Amniotic stem cell (primary cell): ENCODE results near the gene RLBP1.

Source experiments
- DNase-seq: peaks from one replicate; lab custom pipeline; 2025; lab: John Stamatoyannopoulos, UW

Gene RLBP1

DNA sequence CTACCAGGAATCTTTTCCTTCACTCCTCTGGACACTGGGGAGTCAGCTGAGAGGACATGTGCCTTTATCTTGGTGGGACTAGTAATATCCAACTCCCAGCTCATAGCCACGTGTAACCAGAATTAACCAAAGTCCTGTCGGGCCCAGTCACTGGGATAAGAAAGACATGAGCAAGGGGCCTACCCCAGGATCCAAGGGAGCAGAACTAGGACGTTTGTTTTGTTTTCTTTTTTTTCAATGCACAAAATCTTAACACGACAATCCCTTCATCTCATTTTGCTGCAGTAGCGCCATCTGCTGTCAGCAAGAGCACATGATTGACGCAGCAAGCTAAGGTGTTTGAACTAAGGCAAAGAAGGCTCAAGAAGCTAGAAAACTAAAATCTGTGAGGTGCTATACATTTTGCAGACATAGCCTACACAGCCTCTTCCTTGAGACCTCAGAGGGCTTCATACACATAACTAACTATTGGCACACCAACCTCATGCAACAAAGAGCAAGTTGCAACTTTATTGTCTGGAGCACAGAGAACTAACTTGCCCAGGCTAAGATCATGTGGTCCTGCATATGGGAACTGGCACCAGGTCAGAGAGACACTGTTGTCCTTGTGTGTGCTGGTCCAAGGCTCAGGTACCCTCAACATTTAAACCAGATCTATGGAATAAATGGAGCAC lies 43.6 kb downstream of the RLBP1 start:
- peak; percentile 49 for DNase-seq

DNA sequence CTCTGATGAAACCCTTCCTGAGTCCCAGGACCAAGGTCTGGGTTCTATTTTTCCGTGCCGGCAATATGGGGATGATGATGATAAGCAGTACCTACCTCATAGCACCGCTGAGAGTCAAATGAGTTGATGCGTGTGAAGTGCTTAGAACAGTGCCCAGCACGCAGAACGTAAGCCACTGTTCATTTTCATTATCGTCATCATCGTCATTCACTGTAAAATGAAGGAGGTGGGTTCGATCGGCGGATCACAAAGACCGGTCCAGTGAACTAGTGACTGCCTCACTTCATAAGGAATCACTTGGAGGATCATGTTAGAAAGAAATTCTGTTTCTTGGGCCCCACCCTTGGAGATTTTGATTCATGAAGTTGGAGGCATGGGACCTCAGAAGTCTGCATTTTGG lies 44.3 kb downstream of the RLBP1 start:
- DNase-seq: no peak

GRCh38 chr15:89175617-89176191 lies 45.7 kb downstream of the RLBP1 start:
- DNase-seq: no peak

- no peak for DNase-seq
These were observed 46.9 kb downstream of the RLBP1 start for GRCh38 chr15:89174476-89174875.

- no peak for DNase-seq
These were observed 48.5 kb downstream of the RLBP1 start for GRCh38 chr15:89172921-89173320.

- DNase-seq: no peak
These were observed 50.0 kb downstream of the RLBP1 start for GRCh38 chr15:89171136-89172072.

GRCh38 chr15:89170364-89170763 lies 51.0 kb downstream of the RLBP1 start:
- DNase-seq: no peak

- no peak for DNase-seq
These were observed 53.0 kb downstream of the RLBP1 start for GRCh38 chr15:89168316-89168833.

DNA sequence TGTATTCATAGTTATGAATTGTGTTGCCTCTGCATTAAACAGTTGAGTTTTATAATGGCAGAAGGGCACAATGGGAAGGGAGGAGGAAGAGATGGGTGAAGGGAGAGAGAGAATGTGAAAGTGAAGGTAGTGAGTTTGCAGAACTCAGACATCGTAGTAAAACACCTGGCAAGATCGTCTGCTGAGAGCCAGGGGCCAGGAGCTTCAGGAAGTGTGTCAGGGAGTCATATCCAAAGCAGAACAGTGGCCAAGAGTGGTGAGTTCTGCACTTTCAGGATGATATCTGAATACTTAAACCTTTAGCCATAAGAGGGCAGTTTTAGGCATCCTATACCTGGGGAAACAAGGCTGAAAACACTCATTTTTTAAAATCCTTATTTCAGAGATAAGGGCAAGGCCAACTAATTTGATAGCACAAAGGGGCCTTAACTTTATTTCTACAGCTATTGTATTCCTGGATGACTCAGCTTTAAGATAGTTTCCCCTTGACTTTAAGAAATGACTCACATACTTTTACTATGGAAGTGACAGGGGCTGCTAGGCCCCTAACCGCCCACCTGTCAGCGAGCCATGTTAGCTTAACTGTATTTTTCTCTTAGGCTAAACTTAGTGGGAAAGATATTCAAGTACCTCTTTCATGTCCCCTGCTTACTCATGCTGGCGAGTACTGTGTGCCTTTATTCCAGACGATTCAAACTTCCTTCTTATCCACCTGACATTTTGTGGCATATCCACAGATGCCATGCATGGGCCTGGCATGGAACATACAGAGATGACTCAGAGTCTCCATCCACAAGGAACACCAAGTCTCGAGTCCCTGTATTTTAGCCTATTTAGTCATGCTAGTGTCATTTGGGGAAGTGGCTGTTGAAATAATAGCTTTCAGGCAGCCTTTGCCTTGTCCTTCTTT lies 53.9 kb downstream of the RLBP1 start:
- DNase-seq: no peak

DNA sequence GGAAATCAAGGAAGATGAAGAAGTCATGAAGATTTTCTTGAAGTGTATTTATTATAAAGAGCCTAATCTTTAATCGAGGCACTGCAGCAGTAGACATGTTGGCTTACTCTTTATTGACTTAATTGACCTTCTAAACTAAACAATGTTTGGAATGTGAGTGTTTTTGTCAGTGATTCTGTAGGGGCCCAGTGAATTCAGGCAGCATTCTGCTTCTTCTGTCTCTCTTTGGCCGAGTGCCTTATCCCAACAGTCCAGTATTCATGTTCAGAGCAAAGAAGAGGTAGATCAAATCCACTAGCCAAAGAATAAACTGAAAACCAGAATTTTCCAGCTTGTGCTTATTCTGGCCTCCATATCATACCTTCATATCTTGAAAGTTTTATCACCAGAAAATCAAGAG lies 55.7 kb downstream of the RLBP1 start:
- no peak for DNase-seq

DNA sequence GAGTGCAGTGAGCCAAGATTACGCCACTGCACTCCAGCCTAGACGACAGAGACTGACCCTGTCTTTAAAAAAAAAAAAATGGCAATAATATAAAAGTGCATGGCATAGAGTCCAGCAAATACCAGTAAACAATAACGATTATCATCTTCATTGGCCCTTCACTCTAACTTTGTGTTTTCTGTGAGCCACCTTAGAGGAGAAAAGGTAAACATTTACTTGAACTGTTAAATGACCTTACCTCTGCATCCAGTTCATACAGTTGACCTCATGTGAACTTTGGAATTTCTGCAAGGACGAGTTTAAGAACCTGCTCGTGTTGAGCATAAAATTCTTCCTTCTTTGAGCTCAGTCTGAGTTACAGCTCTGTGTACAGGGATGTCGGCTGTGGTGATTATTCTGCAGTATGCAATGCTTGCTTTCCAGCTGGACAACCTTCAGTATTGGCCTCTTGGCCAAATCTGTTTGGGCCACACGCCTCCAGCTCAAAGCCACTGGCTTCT lies 56.6 kb downstream of the RLBP1 start:
- no peak for DNase-seq

- no peak for DNase-seq
These were observed 57.9 kb downstream of the RLBP1 start for GRCh38 chr15:89163271-89164055.

DNA sequence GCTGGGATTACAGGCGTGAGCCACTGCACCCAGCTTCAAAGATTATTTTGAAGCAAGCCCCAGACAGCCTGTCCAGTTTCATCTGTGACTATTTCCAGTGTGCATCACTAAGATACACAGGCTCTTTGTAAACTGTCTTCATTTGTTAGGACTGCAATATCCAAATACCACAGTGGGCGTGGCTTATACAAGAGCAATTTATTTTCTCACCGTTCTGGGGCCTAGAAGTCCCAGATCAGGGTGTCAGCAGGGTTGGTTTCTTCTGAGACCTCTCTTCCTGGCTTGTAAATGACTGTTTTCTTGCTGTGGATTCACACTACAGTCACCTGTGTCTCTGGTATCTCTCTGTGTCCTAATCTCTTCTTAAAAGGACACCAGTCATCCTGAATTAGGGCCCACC lies 59.7 kb downstream of the RLBP1 start:
- DNase-seq: no peak
